GM19193 (cell line): Measurements from ENCODE around the gene SLC6A3.

Experiments
- POLR2A ChIP-seq: IDR thresholded peaks from 4 replicates; pipeline ENCODE4 v1.6.1; 2011; ENCODE audit not compliant: insufficient read depth, insufficient read length; ENCODE audit errors: extremely low read depth

Gene SLC6A3

DNA sequence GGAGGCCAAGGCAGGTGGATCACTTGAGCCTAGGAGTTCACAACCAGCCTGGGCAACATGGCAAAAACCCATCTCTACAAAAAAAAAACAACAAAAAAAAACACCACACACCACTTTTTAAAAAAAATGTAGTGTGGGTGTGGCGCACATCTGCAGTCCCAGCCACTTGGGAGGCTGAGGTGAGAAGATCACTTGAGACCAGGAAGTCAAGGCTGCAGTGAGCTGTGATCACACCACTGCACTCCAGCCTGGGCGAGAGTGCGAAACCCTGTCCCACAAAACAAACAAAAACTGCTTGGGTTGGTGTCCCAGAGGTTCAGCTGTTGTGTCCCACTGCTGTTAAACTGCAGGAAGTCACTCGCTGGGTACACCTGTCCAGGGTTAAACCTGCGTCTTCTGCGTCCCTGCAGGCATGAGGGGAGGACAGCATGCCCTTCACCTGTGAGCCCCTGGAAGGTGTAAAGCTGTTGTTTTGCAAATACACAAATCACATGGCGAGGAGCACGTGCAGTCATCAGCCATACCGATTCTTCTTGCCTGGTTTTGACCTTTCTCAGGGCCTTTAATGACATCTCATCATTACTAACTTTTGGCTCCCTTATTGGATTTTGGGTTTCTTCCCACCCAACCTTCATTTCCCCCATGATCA, 71.1 kb downstream of the SLC6A3 start:
- no peak for TF ChIP-seq POLR2A

- no peak for TF ChIP-seq POLR2A
Observed at GRCh38 chr5:1371218-1371971, 73.8 kb downstream of the SLC6A3 start.

- no peak for TF ChIP-seq POLR2A
Observed at GRCh38 chr5:1370006-1370405, 75.2 kb downstream of the SLC6A3 start.

GRCh38 chr5:1368756-1369155, 76.5 kb downstream of the SLC6A3 start:
- TF ChIP-seq POLR2A: no peak

- TF ChIP-seq POLR2A: no peak
Observed at GRCh38 chr5:1368236-1368635, 77.0 kb downstream of the SLC6A3 start.

DNA sequence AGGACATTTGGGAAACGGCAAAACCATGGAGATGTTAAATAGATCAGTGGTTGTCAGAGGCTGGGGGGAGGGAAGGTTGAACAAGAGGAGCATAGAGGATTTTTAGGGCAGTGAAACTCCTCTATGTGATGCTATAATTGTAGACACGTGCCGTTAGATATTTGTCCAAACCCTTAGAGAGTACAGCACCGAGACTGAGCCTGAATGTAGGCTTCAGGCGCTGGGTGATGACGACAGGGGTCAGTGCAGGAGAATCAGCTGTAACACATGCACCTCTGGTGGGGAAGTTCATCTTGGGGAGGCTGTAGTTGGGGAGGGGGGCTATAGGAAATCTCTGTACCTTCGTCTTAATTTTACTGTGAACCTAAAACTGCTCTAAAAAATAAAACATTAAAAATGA, 78.1 kb downstream of the SLC6A3 start:
- no peak for TF ChIP-seq POLR2A

GRCh38 chr5:1366514-1366913, 78.7 kb downstream of the SLC6A3 start:
- no peak for TF ChIP-seq POLR2A

DNA sequence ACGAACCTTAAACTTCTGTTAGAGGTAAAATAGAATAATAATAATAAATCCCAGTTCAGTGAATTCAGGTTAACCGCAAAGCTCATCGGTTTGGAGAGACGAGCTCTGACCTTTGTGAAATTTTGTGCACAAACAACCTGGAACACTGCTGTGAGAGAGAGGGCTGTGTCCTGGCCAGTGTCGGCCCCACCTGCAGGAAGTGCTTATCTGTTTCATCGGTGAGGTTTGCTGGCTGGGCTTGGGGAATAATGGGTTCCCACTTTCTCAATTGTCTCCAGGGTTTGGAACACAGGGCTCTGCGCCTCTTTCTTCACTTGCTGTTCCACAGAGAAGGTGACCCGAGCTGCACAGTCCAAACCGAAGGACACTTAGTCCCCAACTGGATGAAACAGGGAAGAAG, 81.0 kb downstream of the SLC6A3 start:
- no peak for TF ChIP-seq POLR2A

GRCh38 chr5:1363581-1363980, 81.7 kb downstream of the SLC6A3 start:
- no peak for TF ChIP-seq POLR2A

DNA sequence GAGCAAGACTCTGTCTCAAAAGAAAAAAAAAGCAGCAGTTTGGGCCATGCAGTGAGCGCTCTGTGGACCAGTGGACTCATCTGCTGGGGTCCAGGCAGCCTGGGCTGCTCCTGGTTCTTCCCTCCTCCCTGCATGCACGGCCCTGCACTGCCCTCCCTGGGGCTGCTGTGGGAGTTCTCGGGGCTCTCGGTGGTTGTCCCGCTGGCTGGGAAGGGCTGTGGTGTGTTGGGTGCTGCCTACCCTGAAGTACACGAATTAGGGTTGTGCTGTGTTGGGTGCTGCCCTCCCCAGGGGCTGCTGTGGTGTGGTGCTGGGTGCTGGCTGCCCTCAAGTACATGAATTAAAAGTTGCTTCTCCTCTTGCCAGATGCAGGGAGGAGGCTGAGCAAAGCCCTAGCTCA, 82.1 kb downstream of the SLC6A3 start:
- TF ChIP-seq POLR2A: no peak

DNA sequence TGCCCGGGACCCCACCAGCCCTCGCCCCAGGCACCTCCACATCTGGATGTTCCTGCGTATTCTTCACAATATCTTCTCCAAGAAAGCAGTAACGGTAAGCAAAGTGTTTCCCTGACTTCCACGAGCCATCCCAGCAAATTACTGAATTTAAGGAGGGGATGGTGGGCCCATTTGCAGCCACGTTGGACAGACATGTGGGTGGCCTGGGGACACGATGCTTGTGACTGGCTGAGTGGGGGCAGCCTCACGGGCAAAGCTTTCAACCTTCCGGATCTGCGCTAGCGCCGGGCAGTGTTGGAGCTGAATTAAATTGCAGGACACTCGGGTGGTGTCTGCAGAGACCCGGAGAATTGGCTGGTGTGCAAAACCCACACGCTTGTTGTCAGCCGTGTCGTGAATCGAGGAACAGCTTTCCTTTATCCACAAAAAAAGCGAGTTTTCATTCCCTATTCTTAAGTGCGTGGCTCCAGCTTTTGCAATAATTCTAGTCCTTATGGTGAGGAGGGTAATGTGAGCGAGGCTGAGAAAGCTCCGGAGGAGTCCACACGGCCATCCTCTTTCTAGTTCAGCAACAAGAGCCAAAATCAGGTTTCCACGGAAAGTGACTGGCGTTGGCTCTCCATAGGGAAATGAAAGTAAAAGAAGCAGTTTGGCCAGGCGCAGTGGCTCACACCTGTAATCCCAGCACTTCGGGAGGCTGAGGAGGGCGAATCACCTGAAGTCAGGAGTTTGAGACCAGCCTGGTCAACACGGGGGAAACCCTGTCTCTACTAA, 82.8 kb downstream of the SLC6A3 start:
- TF ChIP-seq POLR2A: no peak

- no peak for TF ChIP-seq POLR2A
Observed at GRCh38 chr5:1360861-1361260, 84.4 kb downstream of the SLC6A3 start.

DNA sequence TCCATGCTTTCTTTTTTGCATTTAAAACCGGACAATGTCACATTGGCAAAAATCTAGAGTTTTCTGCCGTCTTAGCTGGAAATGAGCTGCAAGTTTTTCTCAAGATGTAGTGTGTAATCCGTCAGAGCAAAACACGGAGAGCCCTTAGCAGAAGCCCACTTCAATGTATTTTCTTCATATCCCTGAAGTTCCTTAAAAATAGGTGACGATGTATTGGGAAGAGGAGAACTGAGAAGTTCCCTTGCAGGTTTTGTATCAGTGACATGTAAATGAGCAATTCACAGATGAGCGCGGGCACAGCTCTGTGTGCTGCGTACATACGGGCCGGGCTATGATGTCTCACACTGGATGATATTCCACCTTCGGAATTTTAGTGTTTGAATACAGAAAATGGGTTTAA, 85.5 kb downstream of the SLC6A3 start:
- no peak for TF ChIP-seq POLR2A

- no peak for TF ChIP-seq POLR2A
Observed at GRCh38 chr5:1359031-1359645, 86.1 kb downstream of the SLC6A3 start.

GRCh38 chr5:1358726-1359025, 86.6 kb downstream of the SLC6A3 start:
- no peak for TF ChIP-seq POLR2A
